Activated naive CD4-positive, alpha-beta T cell treated with anti-CD3 and anti-CD28 coated beads, Interleukin-2, amount 50 U/mL, for 24 hours (primary cell): ENCODE measurements around the gene HSD17B1.
A peak's percentile ranks its signal among the peaks of the same experiment; 100 is the strongest.

Source experiments
- H3K27ac Mint-ChIP-seq: one replicate; pipeline ENCODE4 v1.8.0; 2021; ENCODE audit warnings: mild to moderate bottlenecking, mixed read lengths
- H3K27me3 Mint-ChIP-seq: one replicate; pipeline ENCODE4 v1.8.0; 2021; ENCODE audit warnings: mixed read lengths
- H3K36me3 Mint-ChIP-seq: one replicate; pipeline ENCODE4 v1.8.0; 2021; ENCODE audit warnings: mixed read lengths
- H3K4me1 Mint-ChIP-seq: one replicate; pipeline ENCODE4 v1.8.0; 2021; ENCODE audit warnings: mixed read lengths
- H3K4me3 Mint-ChIP-seq: one replicate; pipeline ENCODE4 v1.8.0; 2021; ENCODE audit warnings: mild to moderate bottlenecking, mixed read lengths
- H3K9me3 Mint-ChIP-seq: one replicate; pipeline ENCODE4 v1.8.0; 2021; ENCODE audit warnings: mixed read lengths

Gene HSD17B1

DNA sequence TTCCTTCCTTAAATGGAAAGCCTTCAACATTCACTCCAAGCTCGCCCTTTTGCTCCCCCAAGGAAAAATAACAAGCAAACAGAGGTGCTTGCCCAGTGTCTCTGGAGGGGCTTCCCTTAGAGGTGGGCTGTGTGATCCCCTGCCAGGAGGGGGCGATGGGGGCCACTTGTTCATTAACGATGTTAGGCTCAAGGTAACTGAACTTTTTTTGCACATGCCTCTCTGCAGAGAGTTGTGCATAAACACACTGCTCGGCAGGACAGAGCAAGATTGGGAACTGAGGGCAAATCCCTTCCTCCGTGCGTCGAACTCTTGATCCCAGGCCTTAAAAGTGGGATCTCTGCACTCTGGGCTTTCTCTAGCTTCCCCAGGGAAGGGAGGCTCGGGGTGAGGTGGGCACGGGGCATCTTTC lies 32.2 kb upstream of the HSD17B1 start:
- H3K4me1 Mint-ChIP-seq: peaks cover 4% of the 10 kb centered on the region
- H3K36me3 Mint-ChIP-seq: peaks cover 5% of the 10 kb centered on the region
- no peak overlapping the region for H3K4me3 Mint-ChIP-seq
- H3K9me3 Mint-ChIP-seq: no peaks in the 10 kb centered on the region
- H3K27ac Mint-ChIP-seq: no peak overlapping the region
- H3K27me3 Mint-ChIP-seq: no peaks in the 10 kb centered on the region

DNA sequence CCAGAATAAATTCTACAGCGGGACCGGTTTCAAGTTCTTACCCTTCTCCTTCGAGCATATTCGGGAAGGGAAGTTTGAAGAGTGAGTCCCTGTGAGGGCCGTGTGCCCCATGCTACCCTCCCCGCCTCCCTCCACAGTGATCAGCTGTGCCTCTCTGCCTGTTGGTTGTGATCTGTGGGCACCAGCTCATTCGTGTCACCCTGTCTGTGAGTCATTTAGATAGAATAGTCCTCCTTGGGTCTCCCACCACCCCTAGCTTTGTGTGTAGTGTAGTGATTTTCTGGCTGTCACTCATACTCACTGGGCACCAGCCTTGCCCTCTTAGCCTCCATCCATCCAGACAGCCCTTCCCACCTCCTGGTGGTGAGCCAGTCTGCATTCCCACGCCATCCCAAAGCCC lies 31.7 kb upstream of the HSD17B1 start:
- H3K4me1 Mint-ChIP-seq: peaks cover 4% of the 10 kb centered on the region

DNA sequence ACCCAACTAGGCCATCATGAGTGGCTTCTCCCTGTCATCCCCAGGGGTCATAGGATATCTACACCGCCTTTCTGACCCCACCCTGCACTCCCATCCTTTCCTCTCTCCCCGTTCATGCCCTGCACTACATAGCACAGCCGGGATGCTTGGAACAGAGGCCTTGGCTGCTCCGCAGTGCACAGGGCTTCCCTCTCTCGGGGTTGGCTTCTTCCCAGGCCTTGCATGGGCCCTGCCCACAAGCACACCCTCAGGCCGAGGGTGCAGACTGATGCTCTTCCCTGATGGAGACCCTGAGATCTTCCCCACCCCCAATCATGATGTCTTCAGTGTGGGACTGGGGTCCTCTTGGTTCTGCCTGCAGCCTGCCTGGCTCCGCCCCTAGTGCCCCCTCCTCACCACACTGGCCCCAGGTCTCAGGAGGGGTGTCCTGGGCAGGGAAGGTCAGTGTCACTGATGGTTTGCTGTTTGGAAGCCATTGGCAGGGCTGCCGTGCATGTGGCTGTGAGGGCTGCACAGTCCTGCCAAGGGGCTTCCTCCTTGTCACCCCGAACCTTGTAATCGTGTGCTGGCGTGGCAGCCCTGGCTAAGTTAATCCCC lies 31.0 kb upstream of the HSD17B1 start:
- H3K4me3 Mint-ChIP-seq: no peak overlapping the region
- no peaks in the 10 kb centered on the region for H3K27me3 Mint-ChIP-seq
- H3K27ac Mint-ChIP-seq: no peak overlapping the region
- H3K9me3 Mint-ChIP-seq: no peaks in the 10 kb centered on the region
- H3K4me1 Mint-ChIP-seq: peaks cover 4% of the 10 kb centered on the region
- H3K36me3 Mint-ChIP-seq: peaks cover 5% of the 10 kb centered on the region

More for the DNA sequence above, 31.7 kb upstream of the HSD17B1 start:
- Mint-ChIP-seq H3K4me3 (no peak overlapping the region), H3K27me3 (no peaks in the 10 kb centered on the region), H3K36me3 (peaks cover 5% of the 10 kb centered on the region), H3K9me3 (no peaks in the 10 kb centered on the region), H3K27ac (no peak overlapping the region)

DNA sequence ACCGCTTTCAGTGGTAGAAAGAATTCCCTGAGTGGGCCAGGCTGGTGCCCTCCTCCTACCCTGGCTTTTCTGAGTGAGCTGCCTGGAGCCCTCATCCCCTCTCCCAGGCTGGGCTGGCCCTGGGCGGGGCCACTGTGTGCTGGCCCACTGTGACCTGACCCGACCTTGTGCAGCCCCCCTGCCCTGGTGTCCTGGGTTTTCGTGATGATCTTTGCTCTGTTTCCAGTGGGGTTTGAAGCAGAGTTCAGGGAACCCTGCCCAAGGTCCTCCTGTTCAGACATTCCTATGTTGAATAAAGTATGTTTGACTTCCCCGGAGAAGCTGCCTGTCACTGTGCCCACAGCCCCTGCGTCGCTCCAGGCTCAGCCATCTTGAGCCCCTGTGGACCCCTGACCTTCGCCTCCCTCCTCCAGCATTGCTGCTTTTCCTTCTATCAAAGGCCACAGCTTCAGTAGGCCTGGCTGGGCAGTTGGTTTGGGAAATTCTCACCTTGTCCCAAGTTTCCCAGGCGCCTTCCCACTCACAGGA lies 30.4 kb upstream of the HSD17B1 start:
- peaks cover 5% of the 10 kb centered on the region for H3K4me1 Mint-ChIP-seq
- H3K27me3 Mint-ChIP-seq: no peaks in the 10 kb centered on the region
- H3K36me3 Mint-ChIP-seq: peaks cover 5% of the 10 kb centered on the region
- no peak overlapping the region for H3K4me3 Mint-ChIP-seq
- H3K27ac Mint-ChIP-seq: no peak overlapping the region
- H3K9me3 Mint-ChIP-seq: no peaks in the 10 kb centered on the region

DNA sequence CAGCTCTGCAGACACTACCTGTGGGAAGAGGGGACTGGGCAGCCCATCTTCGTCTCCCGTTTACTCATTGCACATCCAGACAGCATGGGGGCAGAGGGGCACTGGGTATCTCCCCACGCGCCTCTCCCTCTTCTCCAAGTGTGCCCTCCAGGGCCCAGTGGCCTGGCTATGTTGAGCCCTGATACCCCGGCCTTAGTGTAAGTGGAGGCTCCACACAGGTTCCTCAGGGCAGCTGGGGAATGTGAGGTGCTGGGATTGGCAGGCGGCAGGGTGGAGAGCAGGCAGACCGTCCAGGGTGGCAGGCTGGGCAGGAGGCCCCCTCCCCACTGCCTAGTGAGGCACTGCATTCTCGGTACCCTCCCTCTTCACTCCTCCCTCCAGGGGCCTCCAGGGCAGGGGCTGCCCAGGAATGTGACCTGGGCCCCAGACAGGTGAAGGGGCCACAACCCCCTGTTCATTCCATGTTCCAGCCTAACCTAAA lies 29.9 kb upstream of the HSD17B1 start:
- H3K27me3 Mint-ChIP-seq: no peaks in the 10 kb centered on the region
- H3K27ac Mint-ChIP-seq: no peak overlapping the region
- H3K4me3 Mint-ChIP-seq: no peak overlapping the region
- H3K9me3 Mint-ChIP-seq: no peaks in the 10 kb centered on the region
- H3K36me3 Mint-ChIP-seq: peaks cover 5% of the 10 kb centered on the region
- H3K4me1 Mint-ChIP-seq: peaks cover 5% of the 10 kb centered on the region

DNA sequence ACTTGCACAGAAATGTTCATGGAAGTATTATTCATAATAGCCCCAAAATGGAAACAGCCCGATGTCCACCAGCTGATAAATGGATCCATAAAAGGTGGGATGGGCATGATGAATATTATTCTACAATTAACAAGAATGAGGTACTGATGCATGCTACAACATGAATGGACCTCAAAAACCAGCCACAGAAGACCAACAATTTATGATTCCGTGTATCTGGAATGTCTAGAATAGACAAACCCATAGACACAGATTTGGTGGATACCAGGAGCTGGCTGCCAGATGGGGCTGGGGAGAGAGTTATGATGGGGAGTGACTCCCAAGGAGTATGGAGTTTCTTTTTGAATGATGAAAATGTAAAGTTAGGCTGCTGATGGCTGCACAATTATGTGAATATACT lies 27.5 kb upstream of the HSD17B1 start:
- Mint-ChIP-seq H3K27me3 (no peaks in the 10 kb centered on the region), H3K4me3 (no peak overlapping the region), H3K4me1 (peaks cover 21% of the 10 kb centered on the region), H3K27ac (peak overlapping the region; percentile 74), H3K36me3 (peaks cover 5% of the 10 kb centered on the region), H3K9me3 (no peaks in the 10 kb centered on the region)

DNA sequence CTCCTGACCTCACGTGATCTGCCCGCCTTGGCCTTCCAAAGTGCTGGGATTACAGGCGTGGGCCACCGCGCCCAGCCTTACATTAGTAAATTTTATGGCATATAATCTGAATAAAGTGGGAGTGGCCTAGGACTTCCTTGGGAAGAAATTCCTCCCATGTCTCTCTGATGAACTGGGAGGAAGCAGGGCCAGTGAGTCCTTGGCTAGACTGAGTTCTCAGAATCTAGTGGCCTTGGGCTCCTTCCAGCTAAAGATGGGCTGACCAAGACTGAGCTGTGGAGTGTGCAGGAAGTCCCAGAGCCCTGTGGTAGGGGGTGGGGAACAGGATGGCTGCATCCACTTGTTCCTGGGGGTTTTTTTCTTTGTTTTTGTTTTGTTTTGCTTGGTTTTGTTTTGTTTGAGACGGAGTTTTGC lies 26.7 kb upstream of the HSD17B1 start:
- Mint-ChIP-seq H3K9me3 (no peaks in the 10 kb centered on the region), H3K36me3 (peaks cover 5% of the 10 kb centered on the region), H3K27me3 (no peaks in the 10 kb centered on the region), H3K27ac (no peak overlapping the region), H3K4me1 (peaks cover 29% of the 10 kb centered on the region), H3K4me3 (no peak overlapping the region)

DNA sequence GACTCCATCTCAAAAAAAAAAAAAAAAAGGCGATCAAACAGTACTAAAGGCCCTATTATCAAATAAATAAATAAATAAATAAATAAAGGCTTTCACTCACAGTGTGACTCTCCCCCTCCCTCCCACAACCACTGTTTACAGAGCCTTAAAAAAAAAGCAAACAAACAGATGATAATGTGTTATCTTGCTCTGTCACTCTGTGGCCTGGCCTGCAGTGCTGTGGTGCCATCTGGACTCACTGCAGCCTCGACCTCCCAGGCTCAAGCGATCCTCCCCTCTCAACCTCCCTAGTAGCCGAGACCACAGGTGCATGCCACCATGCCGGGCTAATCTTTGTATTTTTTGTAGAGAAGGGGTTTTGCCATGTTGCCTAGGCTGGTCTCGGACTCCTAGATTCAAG lies 24.8 kb upstream of the HSD17B1 start:
- H3K27ac Mint-ChIP-seq: no peak overlapping the region
- no peak overlapping the region for H3K4me3 Mint-ChIP-seq
- H3K4me1 Mint-ChIP-seq: peaks cover 38% of the 10 kb centered on the region
- no peaks in the 10 kb centered on the region for H3K36me3 Mint-ChIP-seq
- no peaks in the 10 kb centered on the region for H3K9me3 Mint-ChIP-seq
- H3K27me3 Mint-ChIP-seq: no peaks in the 10 kb centered on the region

DNA sequence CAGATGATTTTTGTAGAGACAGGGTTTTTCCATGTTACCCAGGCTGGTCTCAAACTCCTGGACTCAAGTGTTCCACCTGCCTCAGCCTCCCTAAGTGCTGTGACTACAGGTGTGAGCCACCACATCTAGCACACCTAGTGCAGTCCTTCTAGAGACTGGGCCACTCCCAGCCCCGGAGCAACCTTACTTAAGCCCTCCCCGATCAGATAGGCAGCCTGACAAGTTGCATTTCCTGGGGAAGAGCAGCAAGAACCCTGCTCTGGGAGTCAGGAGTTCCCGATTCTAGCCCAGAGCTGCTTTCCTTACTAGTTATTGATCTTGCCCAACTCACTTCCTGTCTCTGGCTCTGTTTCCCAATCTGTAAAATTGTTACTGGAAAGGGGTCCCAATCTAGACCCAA lies 23.7 kb upstream of the HSD17B1 start:
- Mint-ChIP-seq H3K27me3 (no peaks in the 10 kb centered on the region), H3K4me1 (peaks cover 41% of the 10 kb centered on the region), H3K9me3 (no peaks in the 10 kb centered on the region), H3K27ac (peak overlapping the region; percentile 23), H3K4me3 (no peak overlapping the region), H3K36me3 (no peaks in the 10 kb centered on the region)

DNA sequence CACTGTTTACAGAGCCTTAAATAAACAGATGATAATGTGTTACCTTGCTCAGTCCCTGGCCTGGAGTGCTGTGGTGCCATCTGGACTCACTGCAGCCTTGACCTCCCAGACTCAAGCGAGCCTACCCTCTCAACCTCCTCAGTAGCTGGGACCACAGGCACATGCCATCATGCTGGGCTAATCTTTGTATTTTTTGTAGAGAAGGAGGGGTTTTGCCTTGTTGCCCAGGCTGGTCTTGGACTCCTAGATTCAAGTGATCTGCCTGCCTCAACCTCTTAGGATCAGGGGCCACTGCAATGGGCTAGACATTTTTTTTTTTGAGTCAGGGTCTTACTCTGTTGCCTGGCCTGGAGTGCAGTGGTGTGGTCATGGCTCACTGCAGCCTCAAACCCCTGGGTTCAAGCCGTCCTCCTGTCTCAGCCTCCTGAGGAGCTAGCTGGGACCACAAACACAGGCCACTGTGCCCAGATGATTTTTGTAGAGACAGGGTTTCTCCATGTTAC lies 21.7 kb upstream of the HSD17B1 start:
- peaks cover 49% of the 10 kb centered on the region for H3K4me1 Mint-ChIP-seq
- no peaks in the 10 kb centered on the region for H3K9me3 Mint-ChIP-seq
- no peak overlapping the region for H3K27ac Mint-ChIP-seq
- no peaks in the 10 kb centered on the region for H3K36me3 Mint-ChIP-seq
- H3K27me3 Mint-ChIP-seq: no peaks in the 10 kb centered on the region
- H3K4me3 Mint-ChIP-seq: peak overlapping the region; percentile 52

DNA sequence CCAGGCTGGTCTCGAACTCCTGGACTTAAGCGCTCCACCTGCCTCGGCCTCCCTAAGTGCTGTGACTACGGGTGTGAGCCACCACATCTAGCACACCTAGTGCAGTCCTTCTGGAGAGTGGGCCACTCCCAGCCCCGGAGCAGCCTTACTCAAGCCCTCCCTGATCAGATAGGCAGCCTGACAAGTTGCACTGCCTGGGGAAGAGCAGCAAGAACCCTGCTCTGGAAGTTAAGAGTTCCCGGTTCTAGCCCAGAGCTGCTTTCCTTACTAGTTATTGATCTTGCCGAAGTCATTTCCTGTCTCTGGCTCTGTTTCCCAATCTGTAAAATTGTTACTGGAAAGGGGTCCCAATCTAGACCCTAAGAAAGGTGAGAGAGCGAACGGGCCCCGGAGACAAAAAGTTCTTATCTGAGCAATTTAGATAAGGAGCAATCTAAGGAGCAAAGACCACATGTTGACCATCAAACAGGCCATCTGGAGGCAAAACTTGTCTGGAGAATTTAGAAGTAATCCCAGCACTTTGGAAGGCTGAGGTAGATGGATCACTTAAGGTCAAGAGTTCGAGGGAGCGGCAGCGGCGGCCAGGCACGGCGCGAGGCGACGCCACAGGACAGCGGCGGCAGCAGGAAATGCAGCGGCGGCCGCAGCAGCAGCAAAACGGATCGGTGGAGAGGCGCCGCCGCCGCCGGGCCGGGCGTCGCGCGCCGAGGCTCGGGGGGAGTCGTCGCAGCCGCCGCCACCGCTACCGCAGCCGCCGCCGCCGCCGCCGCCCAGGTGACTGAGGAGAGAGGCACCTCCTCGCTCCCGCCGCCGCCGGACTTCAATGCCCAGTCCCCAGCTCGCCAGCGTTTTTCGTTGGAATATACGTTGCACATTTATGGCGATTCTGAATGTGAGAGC lies 21.0 kb upstream of the HSD17B1 start:
- Mint-ChIP-seq H3K27me3 (no peaks in the 10 kb centered on the region), H3K4me3 (peak overlapping the region; percentile 86), H3K27ac (peak overlapping the region; percentile 18), H3K4me1 (peaks cover 51% of the 10 kb centered on the region), H3K9me3 (no peaks in the 10 kb centered on the region), H3K36me3 (no peaks in the 10 kb centered on the region)

DNA sequence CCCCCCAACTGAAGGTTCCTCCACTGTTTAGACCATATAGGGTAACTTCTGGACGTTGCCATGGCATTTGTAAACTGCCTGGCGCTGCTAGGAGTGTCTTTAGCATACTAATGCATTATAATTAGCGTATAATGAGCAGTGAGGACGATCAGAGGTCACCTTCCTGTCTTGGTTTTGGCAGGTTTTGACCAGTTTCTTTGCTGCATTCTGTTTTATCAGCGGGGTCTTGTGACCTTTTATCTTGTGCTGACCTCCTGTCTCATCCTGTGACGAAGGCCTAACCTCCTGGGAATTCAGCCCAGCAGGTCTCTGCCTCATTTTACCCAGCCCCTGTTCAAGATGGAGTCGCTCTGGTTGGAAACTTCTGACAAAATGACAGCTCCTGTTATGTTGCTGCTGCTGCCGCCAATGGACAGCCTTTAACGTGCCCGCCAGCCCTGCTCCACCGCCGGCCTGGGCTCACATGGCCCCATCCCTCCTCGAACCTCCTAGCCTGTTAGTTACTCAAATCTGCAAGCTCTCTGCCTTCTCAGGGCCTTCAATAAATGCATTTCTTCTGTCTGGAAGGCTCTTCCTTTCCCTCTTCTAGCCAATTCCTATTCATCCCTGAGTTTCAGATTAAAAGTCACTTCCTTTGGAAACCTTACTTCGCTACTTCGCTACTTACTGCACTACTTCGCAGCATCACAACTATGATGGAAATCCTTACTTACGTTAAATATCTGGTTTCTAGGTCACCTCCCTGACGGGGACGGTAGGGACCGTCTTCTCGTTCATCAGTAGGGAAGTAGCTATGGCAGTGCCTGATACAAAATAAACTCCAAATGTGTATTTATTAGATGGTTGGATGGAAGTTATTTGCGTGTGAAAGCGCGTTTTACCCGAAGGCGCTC lies 17.3 kb upstream of the HSD17B1 start:
- peak overlapping the region; percentile 88 for H3K4me3 Mint-ChIP-seq
- H3K4me1 Mint-ChIP-seq: peaks cover 45% of the 10 kb centered on the region
- peak overlapping the region; percentile 79 for H3K27ac Mint-ChIP-seq

DNA sequence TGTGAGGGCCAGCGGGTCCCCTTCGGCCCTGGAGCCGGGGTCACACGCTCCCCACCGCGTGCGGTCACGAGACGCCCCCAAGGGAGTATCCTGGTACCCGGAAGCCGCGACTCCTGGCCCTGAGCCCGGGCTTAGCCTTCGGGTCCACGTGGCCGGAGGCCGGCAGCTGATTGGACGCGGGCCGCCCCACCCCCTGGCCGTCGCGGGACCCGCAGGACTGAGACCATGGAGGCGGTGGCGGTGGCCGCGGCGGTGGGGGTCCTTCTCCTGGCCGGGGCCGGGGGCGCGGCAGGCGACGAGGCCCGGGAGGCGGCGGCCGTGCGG lies 16.7 kb upstream of the HSD17B1 start, which contains the start of gene NAGLU:
NAGLU (plus strand) TSS at position 194 of the 324 bp plus-strand sequence; CDS start at position 226, 32 bp downstream.
- peak within 1 kb of the TSS; percentile 81 for H3K27ac Mint-ChIP-seq
- no peaks in the 10 kb centered on the region for H3K9me3 Mint-ChIP-seq
- peaks cover 45% of the 10 kb centered on the region for H3K4me1 Mint-ChIP-seq
- H3K4me3 Mint-ChIP-seq: peak within 1 kb of the TSS; percentile 88
- H3K36me3 Mint-ChIP-seq: peaks cover 3% of the 10 kb centered on the region
- no peaks in the 10 kb centered on the region for H3K27me3 Mint-ChIP-seq

More for the DNA sequence above, 17.3 kb upstream of the HSD17B1 start:
- peaks cover 3% of the 10 kb centered on the region for H3K36me3 Mint-ChIP-seq
- H3K27me3 Mint-ChIP-seq: no peaks in the 10 kb centered on the region
- no peaks in the 10 kb centered on the region for H3K9me3 Mint-ChIP-seq

DNA sequence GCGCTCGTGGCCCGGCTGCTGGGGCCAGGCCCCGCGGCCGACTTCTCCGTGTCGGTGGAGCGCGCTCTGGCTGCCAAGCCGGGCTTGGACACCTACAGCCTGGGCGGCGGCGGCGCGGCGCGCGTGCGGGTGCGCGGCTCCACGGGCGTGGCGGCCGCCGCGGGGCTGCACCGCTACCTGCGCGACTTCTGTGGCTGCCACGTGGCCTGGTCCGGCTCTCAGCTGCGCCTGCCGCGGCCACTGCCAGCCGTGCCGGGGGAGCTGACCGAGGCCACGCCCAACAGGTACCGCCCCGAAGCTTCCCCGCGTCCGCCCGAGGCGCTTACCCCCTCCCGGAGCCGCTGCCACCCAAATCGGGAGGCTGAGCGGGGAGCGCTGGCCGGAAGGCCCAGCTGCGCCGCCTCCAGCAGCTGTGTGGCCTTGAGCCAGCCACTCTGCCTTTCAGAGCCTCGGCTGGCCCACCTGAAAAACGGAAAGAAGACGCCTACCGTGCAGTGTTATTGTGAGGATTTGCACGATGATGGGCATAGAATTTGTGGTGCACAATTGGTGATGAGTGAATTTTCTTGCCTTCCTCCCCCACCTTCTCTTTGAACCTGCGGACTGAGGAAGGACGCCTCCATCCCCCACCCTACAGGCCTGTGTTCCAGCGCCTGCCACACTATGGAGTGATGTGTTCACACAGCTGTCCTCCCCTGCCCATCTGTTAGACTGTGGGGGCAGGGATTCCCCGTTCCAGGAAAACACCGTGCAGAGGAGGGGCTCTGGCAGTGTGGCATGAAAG lies 16.2 kb upstream of the HSD17B1 start:
- Mint-ChIP-seq H3K27me3 (no peaks in the 10 kb centered on the region), H3K27ac (peak overlapping the region; percentile 81), H3K9me3 (no peaks in the 10 kb centered on the region), H3K36me3 (peaks cover 3% of the 10 kb centered on the region), H3K4me3 (peak overlapping the region; percentile 87), H3K4me1 (peaks cover 45% of the 10 kb centered on the region)
